DMS153 (cell line): ENCODE data around the gene GNS.
"Not testable (repeated sequence)": the region's sequence is repeated elsewhere in the genome, so short reads cannot be mapped to it uniquely, and the experiment has no call there.

Experiments used
- DNase-seq: peaks from one replicate; lab custom pipeline; 2025; lab: John Stamatoyannopoulos, UW

GNS gene

GRCh38 chr12:64779354-64779974 is 20.3 kb upstream of the GNS start:
- no peak for DNase-seq

- DNase-seq = not testable (repeated sequence)
These were observed 16.0 kb upstream of the GNS start for GRCh38 chr12:64775147-64775736.

GRCh38 chr12:64773386-64773785 is 14.2 kb upstream of the GNS start:
- DNase-seq = no peak

- DNase-seq = no peak
These were observed 8.3 kb upstream of the GNS start for GRCh38 chr12:64767495-64767894.

- no peak for DNase-seq
These were observed 1.8 kb upstream of the GNS start for GRCh38 chr12:64760808-64761573.

- no peak for DNase-seq
These were observed 1.4 kb downstream of the GNS start for GRCh38 chr12:64757771-64758170.

- no peak for DNase-seq
These were observed 2.8 kb downstream of the GNS start for GRCh38 chr12:64756376-64756775.

GRCh38 chr12:64753427-64753826 is 5.8 kb downstream of the GNS start:
- DNase-seq = no peak

- DNase-seq = no peak
These were observed 6.4 kb downstream of the GNS start for GRCh38 chr12:64752833-64753238.

GRCh38 chr12:64752032-64752431 is 7.2 kb downstream of the GNS start:
- DNase-seq = no peak

- no peak for DNase-seq
These were observed 9.6 kb downstream of the GNS start for GRCh38 chr12:64749461-64750200.

- DNase-seq = no peak
These were observed 11.5 kb downstream of the GNS start for GRCh38 chr12:64747695-64748094.

GRCh38 chr12:64746663-64747062 is 12.5 kb downstream of the GNS start:
- DNase-seq = no peak

- DNase-seq = no peak
These were observed 13.2 kb downstream of the GNS start for GRCh38 chr12:64745980-64746379.

- no peak for DNase-seq
These were observed 13.9 kb downstream of the GNS start for GRCh38 chr12:64745259-64745807.

GRCh38 chr12:64744422-64745258 is 14.6 kb downstream of the GNS start:
- no peak for DNase-seq

GRCh38 chr12:64743206-64743605 is 16.0 kb downstream of the GNS start:
- DNase-seq = no peak

GRCh38 chr12:64742416-64742815 is 16.8 kb downstream of the GNS start:
- DNase-seq = no peak

- no peak for DNase-seq
These were observed 18.6 kb downstream of the GNS start for GRCh38 chr12:64740646-64741045.

GRCh38 chr12:64739778-64740177 is 19.4 kb downstream of the GNS start:
- DNase-seq = no peak

GRCh38 chr12:64737539-64737938 is 21.7 kb downstream of the GNS start:
- peak; percentile 39 for DNase-seq
